Measurements from ENCODE around the gene RNF146.

DNA sequence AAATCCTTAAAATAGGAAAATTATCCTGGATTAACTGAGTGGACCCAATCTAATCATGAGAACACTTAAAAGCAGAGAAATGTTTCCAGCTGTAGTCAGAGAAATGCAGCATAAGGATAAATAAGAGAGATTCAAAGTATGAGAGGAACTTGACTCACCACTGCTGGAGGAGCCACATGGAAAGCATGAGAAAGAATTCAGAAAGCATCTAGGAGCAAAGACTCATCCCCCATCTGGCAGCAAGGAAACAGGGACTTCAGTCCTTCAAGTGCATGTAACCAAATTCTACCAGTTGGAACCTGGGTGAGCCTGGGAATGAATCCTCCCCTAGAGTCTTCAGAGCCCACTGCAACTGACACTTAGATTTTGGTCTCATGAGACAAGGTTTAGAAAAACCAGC, 33.7 kb downstream of the RNF146 start:
- TF ChIP-seq, protein P1, sequence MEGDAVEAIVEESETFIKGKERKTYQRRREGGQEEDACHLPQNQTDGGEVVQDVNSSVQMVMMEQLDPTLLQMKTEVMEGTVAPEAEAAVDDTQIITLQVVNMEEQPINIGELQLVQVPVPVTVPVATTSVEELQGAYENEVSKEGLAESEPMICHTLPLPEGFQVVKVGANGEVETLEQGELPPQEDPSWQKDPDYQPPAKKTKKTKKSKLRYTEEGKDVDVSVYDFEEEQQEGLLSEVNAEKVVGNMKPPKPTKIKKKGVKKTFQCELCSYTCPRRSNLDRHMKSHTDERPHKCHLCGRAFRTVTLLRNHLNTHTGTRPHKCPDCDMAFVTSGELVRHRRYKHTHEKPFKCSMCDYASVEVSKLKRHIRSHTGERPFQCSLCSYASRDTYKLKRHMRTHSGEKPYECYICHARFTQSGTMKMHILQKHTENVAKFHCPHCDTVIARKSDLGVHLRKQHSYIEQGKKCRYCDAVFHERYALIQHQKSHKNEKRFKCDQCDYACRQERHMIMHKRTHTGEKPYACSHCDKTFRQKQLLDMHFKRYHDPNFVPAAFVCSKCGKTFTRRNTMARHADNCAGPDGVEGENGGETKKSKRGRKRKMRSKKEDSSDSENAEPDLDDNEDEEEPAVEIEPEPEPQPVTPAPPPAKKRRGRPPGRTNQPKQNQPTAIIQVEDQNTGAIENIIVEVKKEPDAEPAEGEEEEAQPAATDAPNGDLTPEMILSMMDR (optimal IDR thresholded peaks at IDR 0.05 in 1 of 3, IDR thresholded peaks at IDR 0.05 in 1 of 3, conservative IDR thresholded peaks at IDR 0.05 in 1 of 3; ENCODE audit: extremely low read depth in 1 of 3, insufficient read depth in 2 of 3, low read length in 3 of 3): no peak
- no peak for TF ChIP-seq EZH2 (IDR thresholded peaks at IDR 0.05; ENCODE audit: low read length)
